GM12878 (cell line): ENCODE results near the gene FAM234A. TPM values are rescaled to one million over a fixed set of nuclear protein-coding genes. Genes with fewer than 3 reads are reported as not detected.

Experiments used
- ATAC-seq: fragments of 200-7000 bp; cut with Tn5 transposase; 3 replicates; pipeline ENCODE4 v1.9.1; 2020; ENCODE audit warnings: mild to moderate bottlenecking, moderate library complexity
- BruUV-seq: library from RNA; stranded (reverse); fragments of 400-500 nt; replicated peaks from 2 replicates; lab custom pipeline; 2021; lab: Mats Ljungman, UMichigan
- CTCF ChIA-PET: fragments of 300-600 bp; sonication (Branson Sonifier 250); formaldehyde crosslinking; extraction: SDS; loops from one replicate; lab custom pipeline; 2021; ENCODE audit warnings: inconsistent platforms; lab: Yijun Ruan, JAX
- POLR2A ChIA-PET: fragments of 350-600 bp; formaldehyde crosslinking; extraction: SDS; loops from one replicate; lab custom pipeline; 2021; ENCODE audit warnings: inconsistent platforms; lab: Charles Lee
- RAD21 ChIA-PET: fragments of 300-600 bp; sonication (Branson Sonifier 250); formaldehyde crosslinking; loops from one replicate; lab custom pipeline; 2023; ENCODE audit warnings: antibody characterized with exemption; ENCODE audit not compliant: unreplicated experiment; lab: Charles Lee
- SMC1A ChIA-PET: fragments of 300-600 bp; sonication (Branson Sonifier 250); formaldehyde crosslinking; loops from one replicate; lab custom pipeline; 2023; ENCODE audit not compliant: unreplicated experiment, uncharacterized antibody; lab: Charles Lee
- DNase-seq: peaks from one replicate; pipeline ENCODE4 v3.0.0-alpha.2; 2011; ENCODE audit warnings: low read depth, low spot score
- FAIRE-seq: peaks from 3 replicates; lab custom pipeline; 2011; peaks lifted over from hg19 to GRCh38; lab: Jason Lieb, UNC
- H2AFZ ChIP-seq: 2 replicates; pipeline ENCODE4 v1.6.0; 2011; ENCODE audit warnings: low read depth, low read length, control low read depth; ENCODE audit not compliant: control insufficient read depth
- H3K27ac ChIP-seq: 2 replicates; pipeline ENCODE4 v1.5.1; 2011; ENCODE audit warnings: control low read depth; ENCODE audit not compliant: control insufficient read depth, insufficient read depth
- H3K27me3 ChIP-seq, 2 experiments: replicated peaks in 1 of 2; 2 replicates each; pipeline versions ENCODE4 v1.6.0 to v1.6.1; 2011; ENCODE audit warnings: low read length in 1 of 2; ENCODE audit not compliant: control insufficient read depth in 2 of 2, insufficient read depth in 2 of 2
- H3K36me3 ChIP-seq, 2 experiments: 2 replicates each; pipeline ENCODE4 v1.5.1; 2011; ENCODE audit warnings: low read length in 1 of 2; ENCODE audit not compliant: control insufficient read depth in 2 of 2, insufficient read depth in 2 of 2
- H3K4me1 ChIP-seq: 2 replicates; pipeline ENCODE4 v1.6.1; 2011; ENCODE audit warnings: mild to moderate bottlenecking, low read length, moderate library complexity, mixed read lengths; ENCODE audit not compliant: control insufficient read depth, insufficient read depth
- H3K4me2 ChIP-seq: 2 replicates; pipeline ENCODE4 v1.6.0; 2011; ENCODE audit warnings: control low read depth; ENCODE audit not compliant: control insufficient read depth, insufficient read depth
- H3K4me3 ChIP-seq: fragments of 200-600 bp; sonication (generic); 2 replicates; pipeline ENCODE4 v1.5.1; 2016
- H3K79me2 ChIP-seq: 2 replicates; pipeline ENCODE4 v1.6.0; 2011; ENCODE audit warnings: low read length; ENCODE audit not compliant: control insufficient read depth, insufficient read depth
- H3K9ac ChIP-seq: 2 replicates; pipeline ENCODE4 v1.8.0; 2011; ENCODE audit warnings: low read length, control low read depth, mixed read lengths; ENCODE audit not compliant: control insufficient read depth, insufficient read depth
- H3K9me3 ChIP-seq: replicated peaks from 3 replicates; pipeline ENCODE4 v1.5.1; 2011; ENCODE audit warnings: mild to moderate bottlenecking, low read length; ENCODE audit not compliant: control insufficient read depth, insufficient read depth
- H4K20me1 ChIP-seq: 2 replicates; pipeline ENCODE4 v1.6.0; 2011; ENCODE audit not compliant: control insufficient read depth, insufficient read depth
- RAD21 ChIP-seq: IDR thresholded peaks from 2 replicates; pipeline ENCODE4 v1.6.1; 2011; ENCODE audit warnings: mild to moderate bottlenecking, low read depth, low read length, moderate library complexity; ENCODE audit not compliant: insufficient read depth
- WGBS: methylation state at CpG from one replicate; pipeline ENCODE4 v1.1.6; 2016; ENCODE audit warnings: low lambda C conversion rate; ENCODE audit not compliant: insufficient replicate concordance, insufficient coverage; ENCODE audit errors: missing lambda C conversion rate; 5-methylcytosine and 5-hydroxymethylcytosine counted together
- in situ Hi-C: fragments of 300-500 bp; cut with MboI; formaldehyde crosslinking; loops from 9 replicates; pipeline ENCODE4 v1.14.3; 2018; ENCODE audit warnings: mixed read lengths
- intact Hi-C: fragments of 100-400 bp; cut with micrococcal nuclease; formaldehyde crosslinking; loops from one replicate; pipeline ENCODE4 v1.14.2; 2022; ENCODE audit not compliant: unreplicated experiment
- polyA plus RNA-seq, 11 experiments: library from polyadenylated mRNA; depleted of rRNA in 4 of 11; unstranded in 6 of 11; stranded (reverse) in 5 of 11; fragments of >200 nt; fragmentation: Nextera tagmentation in 4 of 11; fragmentation: Illumina TruSeq in 1 of 11; extraction: Ambion mirVana in 4 of 11; extraction: Trizol in 1 of 11; gene quantifications; 1 replicate in 1 of 11; 2 replicates in 10 of 11; pipeline versions ENCODE4 v1.2.1 to v1.2.3, GENCODE V29; 2011 to 2016; ENCODE audit warnings: inconsistent platforms in 2 of 11, missing spikeins in 2 of 11, low read depth in 1 of 11
- total RNA-seq, 4 experiments: library from RNA; depleted of rRNA in 3 of 4; stranded (reverse); fragments of >200 nt in 3 of 4; fragmentation: Illumina TruSeq in 1 of 4; extraction: Trizol in 1 of 4; gene quantifications; 2 replicates each; pipeline versions ENCODE4 v1.2.1 to v1.2.3, GENCODE V29; 2013 to 2021
- TF ChIP-seq, protein P1 (sequence below), 3 experiments: IDR thresholded peaks in 2 of 3; conservative IDR thresholded peaks in 1 of 3; 2 replicates each; pipeline ENCODE4 v1.5.1; 2011; ENCODE audit warnings: low read depth in 3 of 3, low read length in 3 of 3, mild to moderate bottlenecking in 3 of 3, control low read depth in 2 of 3, moderate library complexity in 2 of 3, inconsistent platforms in 1 of 3, mixed read lengths in 1 of 3; ENCODE audit not compliant: control insufficient read depth in 2 of 3, insufficient read depth in 1 of 3; ENCODE audit errors: extremely low read depth in 1 of 3
- TF ChIP-seq, protein P2 (sequence below): fragments of 450-650 bp; IDR thresholded peaks from 2 replicates; pipeline ENCODE4 v1.6.1; 2017; ENCODE audit warnings: antibody characterized with exemption, mild to moderate bottlenecking, moderate library complexity

FAM234A gene
- total and polyA plus RNA-seq, 10 of the 15 experiments (the other 5 are each of a cell fraction or from before 2014, with no cell fraction given): 1.6 to 37.6 (median 17.3) TPM

DNA sequence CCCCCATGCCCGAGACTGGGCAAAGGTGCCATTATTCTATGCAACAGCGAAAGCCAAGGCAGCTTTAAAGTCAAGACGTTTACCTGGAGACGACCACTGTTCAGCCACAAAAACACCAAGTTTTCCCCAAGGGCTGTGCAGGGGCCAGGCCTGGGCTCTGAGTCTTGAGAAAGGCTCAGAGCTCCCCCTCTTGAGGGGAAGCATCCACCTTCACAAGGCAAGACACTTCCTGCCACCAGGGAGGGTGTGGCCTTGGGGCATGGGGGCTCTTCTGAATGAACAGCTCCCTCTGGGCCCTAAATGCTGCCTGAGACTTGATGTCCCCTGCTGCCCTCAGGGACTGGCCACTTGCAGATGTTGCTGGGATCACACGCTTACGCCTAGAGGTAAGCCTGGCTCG lies 74.9 kb downstream of the FAM234A start:
- Histone ChIP-seq H3K4me1 (no peaks in the 10 kb centered on the region; the same call in 1 of the 2 replicates), H3K27ac (no peak overlapping the region), H3K4me2 (no peak overlapping the region), H4K20me1 (no peaks in the 10 kb centered on the region; the same call in 1 of the 2 replicates), H3K36me3 (peaks cover 10 to 24% of the 10 kb centered on the region in 2 experiments), H3K9ac (no peak overlapping the region), H3K4me3 (no peak overlapping the region), H2AFZ (no peak overlapping the region), H3K79me2 (no peaks in the 10 kb centered on the region), H3K27me3 (no peaks in the 10 kb centered on the region), H3K9me3 (no peaks in the 10 kb centered on the region)
- peak; percentile 49; the same call in 1 of the 3 replicates for ATAC-seq
- ChIA-PET SMC1A (interaction anchor here (0.8 to 1.2 kb wide), 2 partner anchors 40 to 81 kb away, joined by 3 read pairs; no protein-coding TSS in a partner anchor), RAD21 (no interaction called here), POLR2A (no interaction called here), CTCF (interaction anchor here (1.3 kb wide), 1 partner anchor 191 kb away, joined by 3 read pairs; no protein-coding TSS in a partner anchor)
- 58% methylated on average over 7 of the region's 7 CpGs for WGBS
- TF ChIP-seq, protein P1, sequence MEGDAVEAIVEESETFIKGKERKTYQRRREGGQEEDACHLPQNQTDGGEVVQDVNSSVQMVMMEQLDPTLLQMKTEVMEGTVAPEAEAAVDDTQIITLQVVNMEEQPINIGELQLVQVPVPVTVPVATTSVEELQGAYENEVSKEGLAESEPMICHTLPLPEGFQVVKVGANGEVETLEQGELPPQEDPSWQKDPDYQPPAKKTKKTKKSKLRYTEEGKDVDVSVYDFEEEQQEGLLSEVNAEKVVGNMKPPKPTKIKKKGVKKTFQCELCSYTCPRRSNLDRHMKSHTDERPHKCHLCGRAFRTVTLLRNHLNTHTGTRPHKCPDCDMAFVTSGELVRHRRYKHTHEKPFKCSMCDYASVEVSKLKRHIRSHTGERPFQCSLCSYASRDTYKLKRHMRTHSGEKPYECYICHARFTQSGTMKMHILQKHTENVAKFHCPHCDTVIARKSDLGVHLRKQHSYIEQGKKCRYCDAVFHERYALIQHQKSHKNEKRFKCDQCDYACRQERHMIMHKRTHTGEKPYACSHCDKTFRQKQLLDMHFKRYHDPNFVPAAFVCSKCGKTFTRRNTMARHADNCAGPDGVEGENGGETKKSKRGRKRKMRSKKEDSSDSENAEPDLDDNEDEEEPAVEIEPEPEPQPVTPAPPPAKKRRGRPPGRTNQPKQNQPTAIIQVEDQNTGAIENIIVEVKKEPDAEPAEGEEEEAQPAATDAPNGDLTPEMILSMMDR (IDR thresholded peaks at IDR 0.05 in 2 of 3, conservative IDR thresholded peaks at IDR 0.05 in 1 of 3; ENCODE audit: control insufficient read depth in 2 of 3, extremely low read depth in 1 of 3, insufficient read depth in 1 of 3, low read depth in 3 of 3, low read length in 3 of 3): peak in 1 of 3 experiments; percentile 22; a peak in 1 of 6 replicates
- TF ChIP-seq RAD21: peak; percentile 26; the same call in 1 of the 2 replicates
- TF ChIP-seq, protein P2, sequence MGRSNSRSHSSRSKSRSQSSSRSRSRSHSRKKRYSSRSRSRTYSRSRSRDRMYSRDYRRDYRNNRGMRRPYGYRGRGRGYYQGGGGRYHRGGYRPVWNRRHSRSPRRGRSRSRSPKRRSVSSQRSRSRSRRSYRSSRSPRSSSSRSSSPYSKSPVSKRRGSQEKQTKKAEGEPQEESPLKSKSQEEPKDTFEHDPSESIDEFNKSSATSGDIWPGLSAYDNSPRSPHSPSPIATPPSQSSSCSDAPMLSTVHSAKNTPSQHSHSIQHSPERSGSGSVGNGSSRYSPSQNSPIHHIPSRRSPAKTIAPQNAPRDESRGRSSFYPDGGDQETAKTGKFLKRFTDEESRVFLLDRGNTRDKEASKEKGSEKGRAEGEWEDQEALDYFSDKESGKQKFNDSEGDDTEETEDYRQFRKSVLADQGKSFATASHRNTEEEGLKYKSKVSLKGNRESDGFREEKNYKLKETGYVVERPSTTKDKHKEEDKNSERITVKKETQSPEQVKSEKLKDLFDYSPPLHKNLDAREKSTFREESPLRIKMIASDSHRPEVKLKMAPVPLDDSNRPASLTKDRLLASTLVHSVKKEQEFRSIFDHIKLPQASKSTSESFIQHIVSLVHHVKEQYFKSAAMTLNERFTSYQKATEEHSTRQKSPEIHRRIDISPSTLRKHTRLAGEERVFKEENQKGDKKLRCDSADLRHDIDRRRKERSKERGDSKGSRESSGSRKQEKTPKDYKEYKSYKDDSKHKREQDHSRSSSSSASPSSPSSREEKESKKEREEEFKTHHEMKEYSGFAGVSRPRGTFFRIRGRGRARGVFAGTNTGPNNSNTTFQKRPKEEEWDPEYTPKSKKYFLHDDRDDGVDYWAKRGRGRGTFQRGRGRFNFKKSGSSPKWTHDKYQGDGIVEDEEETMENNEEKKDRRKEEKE: no peak
- DNase-seq: no peak
- no TSS peak for BruUV-seq
- intact Hi-C loops (no loop called here), in situ Hi-C loops (no loop called here)
- no peak for FAIRE-seq
